GM12878 (cell line): ENCODE data around the gene RIC3. TPM values are rescaled to one million over a fixed set of nuclear protein-coding genes. Genes with fewer than 3 reads are reported as not detected.

ENCODE experiments used
- ATAC-seq: fragments of 200-7000 bp; cut with Tn5 transposase; 3 replicates; pipeline ENCODE4 v1.9.1; 2020; ENCODE audit warnings: mild to moderate bottlenecking, moderate library complexity
- BruUV-seq: library from RNA; stranded (reverse); fragments of 400-500 nt; replicated peaks from 2 replicates; lab custom pipeline; 2021; lab: Mats Ljungman, UMichigan
- CTCF ChIA-PET: fragments of 300-600 bp; sonication (Branson Sonifier 250); formaldehyde crosslinking; extraction: SDS; loops from one replicate; lab custom pipeline; 2021; ENCODE audit warnings: inconsistent platforms; lab: Yijun Ruan, JAX
- POLR2A ChIA-PET: fragments of 350-600 bp; formaldehyde crosslinking; extraction: SDS; loops from one replicate; lab custom pipeline; 2021; ENCODE audit warnings: inconsistent platforms; lab: Charles Lee
- RAD21 ChIA-PET: fragments of 300-600 bp; sonication (Branson Sonifier 250); formaldehyde crosslinking; loops from one replicate; lab custom pipeline; 2023; ENCODE audit warnings: antibody characterized with exemption; ENCODE audit not compliant: unreplicated experiment; lab: Charles Lee
- SMC1A ChIA-PET: fragments of 300-600 bp; sonication (Branson Sonifier 250); formaldehyde crosslinking; loops from one replicate; lab custom pipeline; 2023; ENCODE audit not compliant: unreplicated experiment, uncharacterized antibody; lab: Charles Lee
- DNase-seq: peaks from one replicate; pipeline ENCODE4 v3.0.0-alpha.2; 2011; ENCODE audit warnings: low read depth, low spot score
- FAIRE-seq: peaks from 3 replicates; lab custom pipeline; 2011; peaks lifted over from hg19 to GRCh38; lab: Jason Lieb, UNC
- H2AFZ ChIP-seq: 2 replicates; pipeline ENCODE4 v1.6.0; 2011; ENCODE audit warnings: low read depth, low read length, control low read depth; ENCODE audit not compliant: control insufficient read depth
- H3K27ac ChIP-seq: 2 replicates; pipeline ENCODE4 v1.5.1; 2011; ENCODE audit warnings: control low read depth; ENCODE audit not compliant: control insufficient read depth, insufficient read depth
- H3K27me3 ChIP-seq, 2 experiments: replicated peaks in 1 of 2; 2 replicates each; pipeline versions ENCODE4 v1.6.0 to v1.6.1; 2011; ENCODE audit warnings: low read length in 1 of 2; ENCODE audit not compliant: control insufficient read depth in 2 of 2, insufficient read depth in 2 of 2
- H3K36me3 ChIP-seq, 2 experiments: 2 replicates each; pipeline ENCODE4 v1.5.1; 2011; ENCODE audit warnings: low read length in 1 of 2; ENCODE audit not compliant: control insufficient read depth in 2 of 2, insufficient read depth in 2 of 2
- H3K4me1 ChIP-seq: 2 replicates; pipeline ENCODE4 v1.6.1; 2011; ENCODE audit warnings: mild to moderate bottlenecking, low read length, moderate library complexity, mixed read lengths; ENCODE audit not compliant: control insufficient read depth, insufficient read depth
- H3K4me2 ChIP-seq: 2 replicates; pipeline ENCODE4 v1.6.0; 2011; ENCODE audit warnings: control low read depth; ENCODE audit not compliant: control insufficient read depth, insufficient read depth
- H3K4me3 ChIP-seq: fragments of 200-600 bp; sonication (generic); 2 replicates; pipeline ENCODE4 v1.5.1; 2016
- H3K79me2 ChIP-seq: 2 replicates; pipeline ENCODE4 v1.6.0; 2011; ENCODE audit warnings: low read length; ENCODE audit not compliant: control insufficient read depth, insufficient read depth
- H3K9ac ChIP-seq: 2 replicates; pipeline ENCODE4 v1.8.0; 2011; ENCODE audit warnings: low read length, control low read depth, mixed read lengths; ENCODE audit not compliant: control insufficient read depth, insufficient read depth
- H3K9me3 ChIP-seq: replicated peaks from 3 replicates; pipeline ENCODE4 v1.5.1; 2011; ENCODE audit warnings: mild to moderate bottlenecking, low read length; ENCODE audit not compliant: control insufficient read depth, insufficient read depth
- H4K20me1 ChIP-seq: 2 replicates; pipeline ENCODE4 v1.6.0; 2011; ENCODE audit not compliant: control insufficient read depth, insufficient read depth
- CEBPB ChIP-seq, 2 experiments: fragments of 150-350 bp in 1 of 2; IDR thresholded peaks; 2 replicates each; pipeline ENCODE4 v1.6.1; 2012 to 2014; ENCODE audit warnings: low read depth in 2 of 2, low read length in 2 of 2, borderline replicate concordance in 1 of 2, inconsistent platforms in 1 of 2
- JUND ChIP-seq: IDR thresholded peaks from 2 replicates; pipeline ENCODE4 v1.6.1; 2012; ENCODE audit warnings: low read depth, mild to moderate bottlenecking, low read length, improper control_type of control experiment, moderate library complexity
- MTA3 ChIP-seq: IDR thresholded peaks from 2 replicates; pipeline ENCODE4 v1.6.1; 2012; ENCODE audit warnings: low read length, inconsistent platforms, borderline replicate concordance
- NFIC ChIP-seq: IDR thresholded peaks from 2 replicates; pipeline ENCODE4 v1.6.1; 2012; ENCODE audit warnings: low read depth, mild to moderate bottlenecking, inconsistent platforms, low read length, moderate library complexity
- RAD51 ChIP-seq: fragments of 450-650 bp; IDR thresholded peaks from 2 replicates; pipeline ENCODE4 v1.6.1; 2016; ENCODE audit warnings: moderate library complexity, mild to moderate bottlenecking, inconsistent platforms
- SMC3 ChIP-seq: IDR thresholded peaks from 2 replicates; pipeline ENCODE4 v1.6.1; 2011; ENCODE audit warnings: low read length, improper control_type of control experiment, borderline replicate concordance
- SUPT20H ChIP-seq: IDR thresholded peaks from 2 replicates; pipeline ENCODE4 v1.6.1; 2011; ENCODE audit warnings: low read depth, mild to moderate bottlenecking, low read length, moderate library complexity, borderline replicate concordance; ENCODE audit not compliant: control insufficient read depth
- TBL1XR1 ChIP-seq: IDR thresholded peaks from 2 replicates; pipeline ENCODE4 v1.6.1; 2012; ENCODE audit warnings: low read depth, low read length, improper control_type of control experiment
- TCF7 ChIP-seq: IDR thresholded peaks from 2 replicates; pipeline ENCODE4 v1.6.1; 2014; ENCODE audit warnings: antibody characterized with exemption, borderline replicate concordance
- YBX1 ChIP-seq: fragments of 450-650 bp; IDR thresholded peaks from 2 replicates; pipeline ENCODE4 v1.6.1; 2016; ENCODE audit warnings: antibody characterized with exemption
- ZNF274 ChIP-seq: IDR thresholded peaks from one replicate; pipeline ENCODE4 v1.8.0; 2011; ENCODE audit not compliant: insufficient read length, insufficient read depth
- WGBS: methylation state at CpG from one replicate; pipeline ENCODE4 v1.1.6; 2016; ENCODE audit warnings: low lambda C conversion rate; ENCODE audit not compliant: insufficient replicate concordance, insufficient coverage; ENCODE audit errors: missing lambda C conversion rate; 5-methylcytosine and 5-hydroxymethylcytosine counted together
- in situ Hi-C: fragments of 300-500 bp; cut with MboI; formaldehyde crosslinking; loops from 9 replicates; pipeline ENCODE4 v1.14.3; 2018; ENCODE audit warnings: mixed read lengths
- intact Hi-C: fragments of 100-400 bp; cut with micrococcal nuclease; formaldehyde crosslinking; loops from one replicate; pipeline ENCODE4 v1.14.2; 2022; ENCODE audit not compliant: unreplicated experiment
- polyA plus RNA-seq, 11 experiments: library from polyadenylated mRNA; depleted of rRNA in 4 of 11; unstranded in 6 of 11; stranded (reverse) in 5 of 11; fragments of >200 nt; fragmentation: Nextera tagmentation in 4 of 11; fragmentation: Illumina TruSeq in 1 of 11; extraction: Ambion mirVana in 4 of 11; extraction: Trizol in 1 of 11; gene quantifications; 1 replicate in 1 of 11; 2 replicates in 10 of 11; pipeline versions ENCODE4 v1.2.1 to v1.2.3, GENCODE V29; 2011 to 2016; ENCODE audit warnings: inconsistent platforms in 2 of 11, missing spikeins in 2 of 11, low read depth in 1 of 11
- total RNA-seq, 4 experiments: library from RNA; depleted of rRNA in 3 of 4; stranded (reverse); fragments of >200 nt in 3 of 4; fragmentation: Illumina TruSeq in 1 of 4; extraction: Trizol in 1 of 4; gene quantifications; 2 replicates each; pipeline versions ENCODE4 v1.2.1 to v1.2.3, GENCODE V29; 2013 to 2021
- TF ChIP-seq, protein P1 (sequence below): IDR thresholded peaks from 2 replicates; pipeline ENCODE4 v1.6.1; 2012; ENCODE audit warnings: improper control_type of control experiment, low read depth, low read length; ENCODE audit not compliant: insufficient replicate concordance

The RIC3 gene
- total and polyA plus RNA-seq, 10 of the 15 experiments (the other 5 are each of a cell fraction or from before 2014, with no cell fraction given) = 0.90 to 8.9 (median 2.2) TPM

DNA sequence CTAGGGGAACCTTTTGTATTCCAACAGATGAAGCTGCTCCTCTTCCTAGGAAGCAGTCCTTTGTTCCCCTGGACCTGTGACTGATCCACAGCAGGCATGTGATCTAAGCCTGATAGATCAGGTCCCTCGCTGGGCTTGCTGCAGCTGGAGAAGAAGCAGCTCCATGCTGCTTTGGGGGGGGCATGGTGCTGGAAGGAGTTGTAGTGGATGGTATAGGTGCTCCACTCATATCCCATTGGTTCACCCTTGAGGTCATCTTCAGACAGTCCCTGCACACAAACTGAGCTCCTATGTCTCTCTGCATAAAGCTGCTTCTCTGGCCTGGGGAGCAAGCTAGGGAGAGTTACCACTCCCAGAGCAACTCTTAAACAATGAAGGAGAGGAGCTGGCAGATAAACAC lies 9.5 kb upstream of the RIC3 start:
- H3K27ac ChIP-seq = no peak overlapping the region
- H3K9ac ChIP-seq = no peak overlapping the region
- BruUV-seq = no TSS peak
- no peaks in the 10 kb centered on the region for H3K36me3 ChIP-seq
- no peak for FAIRE-seq
- TF ChIP-seq YBX1 (no peak), CEBPB (IDR thresholded peaks at IDR 0.05; ENCODE audit: borderline replicate concordance in 1 of 2, low read depth in 2 of 2, low read length in 2 of 2) (no peak), SMC3 (no peak), TCF7 (no peak), RAD51 (no peak), ZNF274 (no peak), NFIC (no peak), JUND (no peak), TBL1XR1 (no peak), MTA3 (no peak), SUPT20H (no peak)
- TF ChIP-seq, protein P1, sequence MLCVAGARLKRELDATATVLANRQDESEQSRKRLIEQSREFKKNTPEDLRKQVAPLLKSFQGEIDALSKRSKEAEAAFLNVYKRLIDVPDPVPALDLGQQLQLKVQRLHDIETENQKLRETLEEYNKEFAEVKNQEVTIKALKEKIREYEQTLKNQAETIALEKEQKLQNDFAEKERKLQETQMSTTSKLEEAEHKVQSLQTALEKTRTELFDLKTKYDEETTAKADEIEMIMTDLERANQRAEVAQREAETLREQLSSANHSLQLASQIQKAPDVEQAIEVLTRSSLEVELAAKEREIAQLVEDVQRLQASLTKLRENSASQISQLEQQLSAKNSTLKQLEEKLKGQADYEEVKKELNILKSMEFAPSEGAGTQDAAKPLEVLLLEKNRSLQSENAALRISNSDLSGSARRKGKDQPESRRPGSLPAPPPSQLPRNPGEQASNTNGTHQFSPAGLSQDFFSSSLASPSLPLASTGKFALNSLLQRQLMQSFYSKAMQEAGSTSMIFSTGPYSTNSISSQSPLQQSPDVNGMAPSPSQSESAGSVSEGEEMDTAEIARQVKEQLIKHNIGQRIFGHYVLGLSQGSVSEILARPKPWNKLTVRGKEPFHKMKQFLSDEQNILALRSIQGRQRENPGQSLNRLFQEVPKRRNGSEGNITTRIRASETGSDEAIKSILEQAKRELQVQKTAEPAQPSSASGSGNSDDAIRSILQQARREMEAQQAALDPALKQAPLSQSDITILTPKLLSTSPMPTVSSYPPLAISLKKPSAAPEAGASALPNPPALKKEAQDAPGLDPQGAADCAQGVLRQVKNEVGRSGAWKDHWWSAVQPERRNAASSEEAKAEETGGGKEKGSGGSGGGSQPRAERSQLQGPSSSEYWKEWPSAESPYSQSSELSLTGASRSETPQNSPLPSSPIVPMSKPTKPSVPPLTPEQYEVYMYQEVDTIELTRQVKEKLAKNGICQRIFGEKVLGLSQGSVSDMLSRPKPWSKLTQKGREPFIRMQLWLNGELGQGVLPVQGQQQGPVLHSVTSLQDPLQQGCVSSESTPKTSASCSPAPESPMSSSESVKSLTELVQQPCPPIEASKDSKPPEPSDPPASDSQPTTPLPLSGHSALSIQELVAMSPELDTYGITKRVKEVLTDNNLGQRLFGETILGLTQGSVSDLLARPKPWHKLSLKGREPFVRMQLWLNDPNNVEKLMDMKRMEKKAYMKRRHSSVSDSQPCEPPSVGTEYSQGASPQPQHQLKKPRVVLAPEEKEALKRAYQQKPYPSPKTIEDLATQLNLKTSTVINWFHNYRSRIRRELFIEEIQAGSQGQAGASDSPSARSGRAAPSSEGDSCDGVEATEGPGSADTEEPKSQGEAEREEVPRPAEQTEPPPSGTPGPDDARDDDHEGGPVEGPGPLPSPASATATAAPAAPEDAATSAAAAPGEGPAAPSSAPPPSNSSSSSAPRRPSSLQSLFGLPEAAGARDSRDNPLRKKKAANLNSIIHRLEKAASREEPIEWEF = no peak
- H3K4me1 ChIP-seq = no peaks in the 10 kb centered on the region
- in situ Hi-C loops (no loop called here), intact Hi-C loops (no loop called here)
- no peak overlapping the region for H3K4me3 ChIP-seq
- ATAC-seq = no peak
- H2AFZ ChIP-seq = no peak overlapping the region
- ChIA-PET POLR2A (no interaction called here), CTCF (interaction anchor here (1.0 to 2.4 kb wide), 3 partner anchors 12 to 28 kb away, joined by 3 to 6 read pairs (median 6); no protein-coding TSS in a partner anchor), SMC1A (interaction anchor here (0.9 to 1.1 kb wide), 2 partner anchors 8 to 389 kb away, joined by 3 read pairs; no protein-coding TSS in a partner anchor), RAD21 (no interaction called here)
- DNase-seq = no peak
- H4K20me1 ChIP-seq = no peaks in the 10 kb centered on the region
- WGBS = 0% methylated on average over 1 of the region's 1 CpG
- no peak overlapping the region for H3K4me2 ChIP-seq
- H3K27me3 ChIP-seq = peaks cover 0 to 3% of the 10 kb centered on the region in 2 experiments; a peak in 2 of 4 replicates
- no peaks in the 10 kb centered on the region for H3K9me3 ChIP-seq
- H3K79me2 ChIP-seq = no peaks in the 10 kb centered on the region
